K562 (cell line): ENCODE measurements around the gene IDH1. TPM values are rescaled to one million over a fixed set of nuclear protein-coding genes. Genes with fewer than 3 reads are reported as not detected.

Experiments
- ATAC-seq: fragments of 200-7000 bp; cut with Tn5 transposase; 3 replicates; pipeline ENCODE4 v1.9.1; 2020; ENCODE audit warnings: moderate library complexity
- BruUV-seq: library from RNA; stranded (reverse); fragments of 400-500 nt; replicated peaks from 2 replicates; lab custom pipeline; 2021; lab: Mats Ljungman, UMichigan
- CTCF ChIA-PET: fragments of 300-600 bp; formaldehyde crosslinking; extraction: SDS; loops from one replicate; lab custom pipeline; 2021; ENCODE audit warnings: low intra/inter-chr PET ratio; lab: Yijun Ruan, JAX
- POLR2A ChIA-PET: fragments of 300-600, 350-650 bp; sonication (Branson Sonifier 250); formaldehyde crosslinking; extraction: SDS; loops from one replicate; lab custom pipeline; 2021; ENCODE audit warnings: antibody characterized with exemption, inconsistent platforms; lab: Yijun Ruan, JAX
- DNase-seq, 4 experiments: peaks; one replicate each; pipeline versions ENCODE4 v3.0.0 to v3.0.0-alpha.2; 2011 to 2018; ENCODE audit warnings: low spot score in 3 of 4, mixed read lengths in 3 of 4; ENCODE audit errors: extremely low read depth in 1 of 4
- FAIRE-seq: peaks from 2 replicates; lab custom pipeline; 2011; peaks lifted over from hg19 to GRCh38; lab: Jason Lieb, UNC
- H2AFZ ChIP-seq: 2 replicates; pipeline ENCODE4 v1.6.0; 2011; ENCODE audit warnings: low read depth, low read length, control low read depth, inconsistent platforms
- H3K27ac ChIP-seq: fragments of 200-600 bp; 3 replicates; pipeline ENCODE4 v1.8.0; 2011; ENCODE audit warnings: low read depth, mild to moderate bottlenecking, control low read depth, inconsistent platforms, low read length, moderate library complexity, mixed read lengths; ENCODE audit errors: extremely low read depth
- H3K27me3 ChIP-seq, 2 experiments: fragments of 300-600 bp in 1 of 2; 2 replicates in 1 of 2; 3 replicates in 1 of 2; pipeline versions ENCODE4 v1.6.0 to v1.8.0; 2011; ENCODE audit warnings: inconsistent platforms in 2 of 2, low read length in 2 of 2, mild to moderate bottlenecking in 1 of 2, mixed read lengths in 1 of 2, moderate library complexity in 1 of 2; ENCODE audit not compliant: control insufficient read depth in 2 of 2, insufficient read depth in 2 of 2
- H3K36me3 ChIP-seq: fragments of 300-600 bp; 3 replicates; pipeline ENCODE4 v1.8.0; 2011; ENCODE audit warnings: mild to moderate bottlenecking, low read length, inconsistent platforms; ENCODE audit not compliant: control insufficient read depth, insufficient read depth
- H3K4me1 ChIP-seq, 2 experiments: fragments of 200-600 bp in 1 of 2; replicated peaks in 1 of 2; 2 replicates in 1 of 2; 3 replicates in 1 of 2; pipeline versions ENCODE4 v1.5.1 to v1.8.0; 2011; ENCODE audit warnings: inconsistent platforms in 2 of 2, low read length in 2 of 2, mild to moderate bottlenecking in 1 of 2, mixed read lengths in 1 of 2, moderate library complexity in 1 of 2; ENCODE audit not compliant: control insufficient read depth in 2 of 2, insufficient read depth in 2 of 2
- H3K4me2 ChIP-seq: 2 replicates; pipeline ENCODE4 v1.6.1; 2011; ENCODE audit warnings: low read length, control low read depth, inconsistent platforms, mixed read lengths; ENCODE audit not compliant: insufficient read depth
- H3K4me3 ChIP-seq: fragments of 200-600 bp; sonication (generic), shearing (Covaris generic); 2 replicates; pipeline ENCODE4 v1.5.1; 2016; ENCODE audit warnings: control low read depth, inconsistent platforms
- H3K79me2 ChIP-seq: fragments of 200-600 bp; 3 replicates; pipeline ENCODE4 v1.8.0; 2011; ENCODE audit warnings: low read length, inconsistent platforms; ENCODE audit not compliant: control insufficient read depth, insufficient read depth
- H3K9ac ChIP-seq, 2 experiments: 2 replicates each; pipeline versions ENCODE4 v1.6.0 to v1.6.1; 2011; ENCODE audit warnings: low read depth in 2 of 2, low read length in 2 of 2, control low read depth in 1 of 2, inconsistent platforms in 1 of 2, mild to moderate bottlenecking in 1 of 2, mixed read lengths in 1 of 2; ENCODE audit not compliant: insufficient read depth in 1 of 2
- H3K9me1 ChIP-seq: one replicate; pipeline ENCODE4 v1.6.0; 2011; ENCODE audit warnings: inconsistent platforms, mild to moderate bottlenecking, low read length, moderate library complexity; ENCODE audit not compliant: control insufficient read depth, insufficient read depth
- H3K9me3 ChIP-seq: replicated peaks from 2 replicates; pipeline ENCODE4 v1.5.1; 2011; ENCODE audit warnings: low read depth, low read length, inconsistent platforms; ENCODE audit not compliant: control insufficient read depth, insufficient read depth
- H4K20me1 ChIP-seq: replicated peaks from 2 replicates; pipeline ENCODE4 v1.6.1; 2011; ENCODE audit warnings: low read length, inconsistent platforms, mixed read lengths; ENCODE audit not compliant: control insufficient read depth, insufficient read depth
- CSDE1 ChIP-seq, 2 experiments: fragments of 450-650 bp; IDR thresholded peaks; 2 replicates each; pipeline ENCODE4 v1.6.1; 2016; ENCODE audit warnings: mild to moderate bottlenecking in 1 of 2
- DDX20 ChIP-seq: fragments of 450-650 bp; IDR thresholded peaks from 2 replicates; pipeline ENCODE4 v1.6.1; 2016; ENCODE audit warnings: missing genetic modification characterization, low read depth, mild to moderate bottlenecking, missing compliant biosample characterization, moderate library complexity
- ETV1 ChIP-seq: fragments of 450-650 bp; conservative IDR thresholded peaks from 2 replicates; pipeline ENCODE4 v1.6.1; 2016; ENCODE audit warnings: missing genetic modification characterization, control low read depth, low read depth, missing compliant biosample characterization
- LEF1 ChIP-seq: fragments of 450-650 bp; IDR thresholded peaks from 2 replicates; pipeline ENCODE4 v1.6.1; 2016; ENCODE audit warnings: mild to moderate bottlenecking
- MCM2 ChIP-seq: fragments of 450-650 bp; IDR thresholded peaks from 2 replicates; pipeline ENCODE4 v1.6.1; 2017; ENCODE audit warnings: low read depth, mild to moderate bottlenecking
- NFIC ChIP-seq: fragments of 450-650 bp; IDR thresholded peaks from 2 replicates; pipeline ENCODE4 v1.6.1; 2017; ENCODE audit warnings: mild to moderate bottlenecking, inconsistent platforms
- NFIX ChIP-seq: fragments of 250-450 bp; sonication (Bioruptor Pico); IDR thresholded peaks from 2 replicates; pipeline ENCODE4 v1.4.0; 2020; ENCODE audit warnings: low read depth, mild to moderate bottlenecking, moderate library complexity
- SIX5 ChIP-seq, 2 experiments: IDR thresholded peaks; 2 replicates each; pipeline ENCODE4 v1.6.1; 2011; ENCODE audit warnings: low read length in 2 of 2, borderline replicate concordance in 1 of 2, low read depth in 1 of 2, mild to moderate bottlenecking in 1 of 2, moderate library complexity in 1 of 2; ENCODE audit not compliant: insufficient read depth in 1 of 2
- SMAD1 ChIP-seq: fragments of 150-350 bp; IDR thresholded peaks from 2 replicates; pipeline ENCODE4 v1.6.1; 2014; ENCODE audit warnings: low read length, low read depth; ENCODE audit not compliant: partially characterized antibody
- in situ Hi-C: fragments of 300-500 bp; cut with MboI; formaldehyde crosslinking; loops from 4 replicates; pipeline ENCODE4 v1.15.0; 2018; ENCODE audit warnings: inconsistent platforms, mixed read lengths
- intact Hi-C: fragments of 100-400 bp; cut with micrococcal nuclease; formaldehyde crosslinking; loops from 2 replicates; pipeline ENCODE4 v1.14.2; 2022
- polyA plus RNA-seq, 8 experiments: library from polyadenylated mRNA; depleted of rRNA in 4 of 8; stranded (reverse) in 5 of 8; unstranded in 3 of 8; fragments of >200 nt; fragmentation: Nextera tagmentation in 2 of 8; fragmentation: Illumina TruSeq in 1 of 8; extraction: Ambion mirVana in 2 of 8; extraction: Trizol in 1 of 8; gene quantifications; 2 replicates each; pipeline versions ENCODE4 v1.2.1 to v1.2.3, GENCODE V29; 2011 to 2014; ENCODE audit warnings: inconsistent platforms in 1 of 8, missing spikeins in 1 of 8
- total RNA-seq, 7 experiments: library from RNA; depleted of rRNA in 6 of 7; stranded (reverse); fragments of >200 nt in 6 of 7; fragmentation: Illumina TruSeq in 2 of 7; extraction: Trizol in 2 of 7; gene quantifications; 2 replicates each; pipeline versions ENCODE4 v1.2.1 to v1.2.3, GENCODE V29; 2011 to 2021; ENCODE audit warnings: low replicate concordance in 1 of 7

The IDH1 gene
- total and polyA plus RNA-seq, 9 of the 15 experiments (the other 6 are each of a cell fraction or from before 2014, with no cell fraction given), result 61.9 to 194 (median 101) TPM

- peaks cover 80% of the 10 kb centered on the region for H3K36me3 ChIP-seq
- ATAC-seq, result no peak
- no peak overlapping the region for H3K27ac ChIP-seq
- no peak for FAIRE-seq
- H3K9me3 ChIP-seq, result no peaks in the 10 kb centered on the region
- peaks cover 11% of the 10 kb centered on the region for H3K79me2 ChIP-seq
- H2AFZ ChIP-seq, result no peak overlapping the region
- in situ Hi-C loops (no loop called here), intact Hi-C loops (no loop called here)
- no peaks in the 10 kb centered on the region for H3K9me1 ChIP-seq
- no peak for TF ChIP-seq DDX20 (tag)
- no peak for TF ChIP-seq MCM2
- TF ChIP-seq CSDE1 (IDR thresholded peaks at IDR 0.05), result no peak
- TF ChIP-seq SIX5 (IDR thresholded peaks at IDR 0.05; ENCODE audit: borderline replicate concordance in 1 of 2, insufficient read depth in 1 of 2, low read depth in 1 of 2, low read length in 2 of 2), result no peak
- TF ChIP-seq LEF1, result no peak
- peak; percentile 96 for TF ChIP-seq NFIC
- peak; percentile 94 for TF ChIP-seq NFIX (CRISPR knock-in tag)
- no peak for TF ChIP-seq ETV1 (tag)
- peak; percentile 40 for TF ChIP-seq SMAD1
- H3K27me3 ChIP-seq, result no peaks in the 10 kb centered on the region
- H3K4me3 ChIP-seq, result no peak overlapping the region
- BruUV-seq, result no TSS peak
- no peak for DNase-seq
- no peaks in the 10 kb centered on the region for H3K4me1 ChIP-seq
- H4K20me1 ChIP-seq, result no peaks in the 10 kb centered on the region
- ChIA-PET CTCF (no interaction called here), POLR2A (interaction anchor here (0.8 to 1.0 kb wide), 2 partner anchors 9 to 21 kb away, joined by 3 read pairs; partner anchors contain the start of gene PIKFYVE)
- H3K9ac ChIP-seq, result no peak overlapping the region
- H3K4me2 ChIP-seq, result no peak overlapping the region
Observed at GRCh38 chr2:208274748-208275147, 19.9 kb upstream of the IDH1 start.
